Nephron (organoid): ENCODE results near the gene KLHL40.

Experiments used
- H3K27ac Mint-ChIP-seq, 3 experiments: 2 replicates each; pipeline ENCODE4 v1.8.0; 2020; ENCODE audit warnings: mixed read lengths in 3 of 3, mild to moderate bottlenecking in 2 of 3, moderate library complexity in 1 of 3
- H3K27me3 Mint-ChIP-seq: 2 replicates; pipeline ENCODE4 v1.8.0; 2021; ENCODE audit warnings: low read depth, mild to moderate bottlenecking, moderate library complexity, mixed read lengths
- H3K36me3 Mint-ChIP-seq: 2 replicates; pipeline ENCODE4 v1.8.0; 2020; ENCODE audit warnings: low read depth, mixed read lengths
- H3K4me1 Mint-ChIP-seq: 2 replicates; pipeline ENCODE4 v1.8.0; 2020; ENCODE audit warnings: mixed read lengths
- H3K4me3 Mint-ChIP-seq, 3 experiments: 2 replicates each; pipeline ENCODE4 v1.8.0; 2020; ENCODE audit warnings: mild to moderate bottlenecking in 3 of 3, mixed read lengths in 3 of 3, moderate library complexity in 2 of 3
- H3K9me3 Mint-ChIP-seq: 2 replicates; pipeline ENCODE4 v1.8.0; 2020; ENCODE audit warnings: mixed read lengths
- CTCF ChIP-seq, 3 experiments: fragments of 200-600 bp; sonication (generic); IDR thresholded peaks; one replicate each; pipeline ENCODE4 v1.5.0; 2021; ENCODE audit warnings: antibody characterized with exemption in 3 of 3; ENCODE audit not compliant: unreplicated experiment in 3 of 3

KLHL40 gene

GRCh38 chr3:42685363-42685881 is at the start of gene KLHL40:
Gene KLHL40 (plus strand): TSS chr3:42685537. CDS start chr3:42685619, 82 bp downstream.
- H3K27me3 Mint-ChIP-seq, result peaks cover 15% of the 10 kb centered on the region
- H3K27ac Mint-ChIP-seq, result no peak within 1 kb of the TSS
- H3K9me3 Mint-ChIP-seq, result no peaks in the 10 kb centered on the region
- H3K4me1 Mint-ChIP-seq, result peaks cover 44% of the 10 kb centered on the region
- H3K4me3 Mint-ChIP-seq, result peak within 1 kb of the TSS in 2 of 3 experiments; percentile 79 to 80
- no peak for TF ChIP-seq CTCF (IDR thresholded peaks at IDR 0.05; ENCODE audit: unreplicated experiment in 3 of 3)
- no peaks in the 10 kb centered on the region for H3K36me3 Mint-ChIP-seq

GRCh38 chr3:42637001-42637400 is 48.3 kb upstream of the KLHL40 start:
- TF ChIP-seq CTCF (IDR thresholded peaks at IDR 0.05; ENCODE audit: unreplicated experiment in 3 of 3), result no peak
- Mint-ChIP-seq H3K27ac (no peak overlapping the region), H3K4me1 (no peaks in the 10 kb centered on the region), H3K27me3 (no peaks in the 10 kb centered on the region), H3K36me3 (peaks cover 39% of the 10 kb centered on the region), H3K9me3 (no peaks in the 10 kb centered on the region), H3K4me3 (no peak overlapping the region)

- H3K4me3 Mint-ChIP-seq, result no peak overlapping the region
- H3K27me3 Mint-ChIP-seq, result no peaks in the 10 kb centered on the region
- no peak for TF ChIP-seq CTCF (IDR thresholded peaks at IDR 0.05; ENCODE audit: unreplicated experiment in 3 of 3)
- H3K4me1 Mint-ChIP-seq, result no peaks in the 10 kb centered on the region
- H3K27ac Mint-ChIP-seq, result no peak overlapping the region
- H3K36me3 Mint-ChIP-seq, result peaks cover 44% of the 10 kb centered on the region
- no peaks in the 10 kb centered on the region for H3K9me3 Mint-ChIP-seq
These were observed 46.9 kb upstream of the KLHL40 start for GRCh38 chr3:42638339-42638842.

GRCh38 chr3:42639192-42639591 is 46.1 kb upstream of the KLHL40 start:
- no peaks in the 10 kb centered on the region for H3K27me3 Mint-ChIP-seq
- no peaks in the 10 kb centered on the region for H3K9me3 Mint-ChIP-seq
- H3K36me3 Mint-ChIP-seq, result peaks cover 42% of the 10 kb centered on the region
- no peaks in the 10 kb centered on the region for H3K4me1 Mint-ChIP-seq
- no peak overlapping the region for H3K27ac Mint-ChIP-seq
- no peak for TF ChIP-seq CTCF (IDR thresholded peaks at IDR 0.05; ENCODE audit: unreplicated experiment in 3 of 3)
- no peak overlapping the region for H3K4me3 Mint-ChIP-seq

GRCh38 chr3:42640129-42640528 is 45.2 kb upstream of the KLHL40 start:
- Mint-ChIP-seq H3K4me1 (no peaks in the 10 kb centered on the region), H3K4me3 (no peak overlapping the region), H3K27me3 (no peaks in the 10 kb centered on the region), H3K27ac (no peak overlapping the region), H3K36me3 (peaks cover 42% of the 10 kb centered on the region), H3K9me3 (no peaks in the 10 kb centered on the region)
- TF ChIP-seq CTCF (IDR thresholded peaks at IDR 0.05; ENCODE audit: unreplicated experiment in 3 of 3), result no peak

GRCh38 chr3:42640771-42641370 is 44.5 kb upstream of the KLHL40 start:
- no peaks in the 10 kb centered on the region for H3K4me1 Mint-ChIP-seq
- H3K27me3 Mint-ChIP-seq, result no peaks in the 10 kb centered on the region
- TF ChIP-seq CTCF (IDR thresholded peaks at IDR 0.05; ENCODE audit: unreplicated experiment in 3 of 3), result no peak
- H3K9me3 Mint-ChIP-seq, result no peaks in the 10 kb centered on the region
- peaks cover 44% of the 10 kb centered on the region for H3K36me3 Mint-ChIP-seq
- no peak overlapping the region for H3K4me3 Mint-ChIP-seq
- no peak overlapping the region for H3K27ac Mint-ChIP-seq
